Measurements from ENCODE around the gene FNTB. TPM values are rescaled to one million over a fixed set of nuclear protein-coding genes. Genes with fewer than 3 reads are reported as not detected.

FNTB gene
- total and polyA plus RNA-seq, 9 of the 15 experiments (the other 6 are each of a cell fraction or from before 2014, with no cell fraction given) = 6.9 to 23.2 (median 12.2) TPM

DNA sequence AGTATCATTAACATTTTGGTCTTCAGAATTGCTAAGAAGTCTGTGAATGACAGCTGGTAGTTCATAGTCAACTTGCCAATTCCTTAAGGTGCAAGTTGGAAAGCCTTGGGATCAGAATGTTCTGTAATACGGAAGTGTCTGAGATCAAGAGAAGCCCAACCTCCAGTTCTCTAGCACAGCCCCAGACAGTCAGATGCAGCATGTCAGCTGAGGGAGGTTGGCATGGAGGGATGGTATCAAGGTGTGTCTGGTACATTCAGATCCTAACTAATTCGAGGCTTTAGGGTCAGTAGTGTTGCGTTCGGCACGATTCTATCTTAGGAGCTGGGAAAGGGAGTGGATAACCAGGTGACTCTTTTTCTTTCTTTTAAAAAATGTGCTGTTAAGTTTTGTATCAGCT lies 38.3 kb downstream of the FNTB start:
- intact Hi-C loops (cut with micrococcal nuclease) = no loop called here
- Histone ChIP-seq H4K20me1 (replicated peaks; ENCODE audit: control insufficient read depth, insufficient read depth, low read length) (no peaks in the 10 kb centered on the region), H2AFZ (ENCODE audit: low read depth, low read length) (no peak overlapping the region), H3K27me3 (ENCODE audit: control insufficient read depth in 2 of 2, insufficient read depth in 2 of 2, low read length in 2 of 2) (no peaks in the 10 kb centered on the region), H3K9me3 (replicated peaks; ENCODE audit: control insufficient read depth, insufficient read depth, low read depth, low read length) (no peaks in the 10 kb centered on the region), H3K9me1 (ENCODE audit: control insufficient read depth, insufficient read depth, low read length) (no peaks in the 10 kb centered on the region), H3K4me3 (no peak overlapping the region), H3K4me1 (replicated peaks in 1 of 2; ENCODE audit: control insufficient read depth in 2 of 2, insufficient read depth in 2 of 2, low read length in 2 of 2) (no peaks in the 10 kb centered on the region; a peak in 2 of 5 replicates), H3K27ac (ENCODE audit: extremely low read depth, low read depth, low read length) (no peak overlapping the region), H3K9ac (ENCODE audit: insufficient read depth in 1 of 2, low read depth in 2 of 2, low read length in 2 of 2) (no peak overlapping the region), H3K4me2 (ENCODE audit: insufficient read depth, low read length) (no peak overlapping the region), H3K36me3 (ENCODE audit: control insufficient read depth, insufficient read depth, low read length) (peaks cover 23% of the 10 kb centered on the region; the same call in 2 of the 3 replicates), H3K79me2 (ENCODE audit: control insufficient read depth, insufficient read depth, low read length) (no peaks in the 10 kb centered on the region)
- in situ Hi-C loops (cut with MboI) = no loop called here
- 89% methylated on average over 5 of the region's 5 CpGs for WGBS (ENCODE audit: insufficient coverage, low coverage, missing lambda C conversion rate)
- POLR2A ChIA-PET = no interaction called here
- BruUV-seq (replicated peaks) = no TSS peak
- CTCF ChIA-PET (ENCODE audit: low intra/inter-chr PET ratio) = no interaction called here
- no peak for DNase-seq (ENCODE audit: extremely low read depth in 1 of 4, low spot score in 3 of 4)
- no peak for FAIRE-seq
- no peak for ATAC-seq
- TF ChIP-seq HMGN3 (IDR thresholded peaks at IDR 0.05; ENCODE audit: borderline replicate concordance, extremely low read depth, insufficient read length, low read depth, low read length) = no peak
- no peak for TF ChIP-seq RB1 (IDR thresholded peaks at IDR 0.05; ENCODE audit: low read depth)
- TF ChIP-seq FOXM1 (IDR thresholded peaks at IDR 0.05; ENCODE audit: low read depth) = no peak
- TF ChIP-seq FOXM1 (CRISPR knock-in tag; IDR thresholded peaks at IDR 0.05; ENCODE audit: low read depth) = no peak
- TF ChIP-seq, protein P1, sequence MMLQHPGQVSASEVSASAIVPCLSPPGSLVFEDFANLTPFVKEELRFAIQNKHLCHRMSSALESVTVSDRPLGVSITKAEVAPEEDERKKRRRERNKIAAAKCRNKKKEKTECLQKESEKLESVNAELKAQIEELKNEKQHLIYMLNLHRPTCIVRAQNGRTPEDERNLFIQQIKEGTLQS (IDR thresholded peaks at IDR 0.05) = no peak
- TF ChIP-seq, protein P1 (CRISPR knock-in tag; conservative IDR thresholded peaks at IDR 0.05) = no peak
- TF ChIP-seq ZNF407 (IDR thresholded peaks at IDR 0.05; ENCODE audit: low read depth) = no peak
- TF ChIP-seq GABPB1 (CRISPR knock-in tag; IDR thresholded peaks at IDR 0.05) = no peak
- no peak for TF ChIP-seq ZNF445 (CRISPR knock-in tag; IDR thresholded peaks at IDR 0.05; ENCODE audit: low read depth)
- TF ChIP-seq MXD1 (CRISPR knock-in tag; IDR thresholded peaks at IDR 0.05; ENCODE audit: borderline replicate concordance, poor library complexity, severe bottlenecking) = no peak
- no peak for TF ChIP-seq COPS2 (conservative IDR thresholded peaks at IDR 0.05)

Data from K562 (cell line).